HepG2 (cell line): ENCODE results near the gene MARCHF9. TPM values are rescaled to one million over a fixed set of nuclear protein-coding genes. Genes with fewer than 3 reads are reported as not detected.

ENCODE experiments used
- CAMTA2 ChIP-seq: sonication (generic); formaldehyde crosslinking; IDR thresholded peaks from 2 replicates; pipeline ENCODE4 v1.4.0; 2020; ENCODE audit warnings: mild to moderate bottlenecking, missing genetic modification reagents, borderline replicate concordance
- CEBPG ChIP-seq: IDR thresholded peaks from 2 replicates; pipeline ENCODE4 v1.6.1; 2016
- FOXO1 ChIP-seq: sonication (generic); formaldehyde crosslinking; IDR thresholded peaks from 2 replicates; pipeline ENCODE4 v1.4.0; 2020; ENCODE audit warnings: missing genetic modification reagents
- GPN1 ChIP-seq: sonication (generic); formaldehyde crosslinking; IDR thresholded peaks from 2 replicates; pipeline ENCODE4 v1.5.1; 2020; ENCODE audit warnings: missing genetic modification reagents, borderline replicate concordance
- MEIS2 ChIP-seq: sonication (generic); formaldehyde crosslinking; IDR thresholded peaks from 2 replicates; pipeline ENCODE4 v1.9.0; 2021; ENCODE audit warnings: mild to moderate bottlenecking, missing genetic modification reagents
- MIXL1 ChIP-seq: IDR thresholded peaks from 2 replicates; pipeline ENCODE4 v1.6.1; 2016
- MLX ChIP-seq: IDR thresholded peaks from 2 replicates; pipeline ENCODE4 v1.6.1; 2016
- NBN ChIP-seq: fragments of 450-650 bp; conservative IDR thresholded peaks from 2 replicates; pipeline ENCODE4 v1.6.1; 2017
- RNF219 ChIP-seq: sonication (generic); formaldehyde crosslinking; IDR thresholded peaks from 2 replicates; pipeline ENCODE4 v1.5.0; 2020; ENCODE audit warnings: mild to moderate bottlenecking, missing genetic modification reagents
- TFE3 ChIP-seq: IDR thresholded peaks from 2 replicates; pipeline ENCODE4 v1.6.1; 2016
- XBP1 ChIP-seq: sonication (generic); formaldehyde crosslinking; IDR thresholded peaks from 2 replicates; pipeline ENCODE4 v1.5.0; 2020; ENCODE audit warnings: missing genetic modification reagents
- ZBTB25 ChIP-seq: IDR thresholded peaks from 2 replicates; pipeline ENCODE4 v1.6.1; 2018; ENCODE audit warnings: missing genetic modification reagents
- ZBTB39 ChIP-seq: sonication (generic); formaldehyde crosslinking; IDR thresholded peaks from 2 replicates; pipeline ENCODE4 v1.5.0; 2020; ENCODE audit warnings: missing genetic modification reagents
- ZEB1 ChIP-seq: IDR thresholded peaks from 2 replicates; pipeline ENCODE4 v1.6.1; 2012; ENCODE audit warnings: mild to moderate bottlenecking, low read depth, inconsistent platforms; ENCODE audit not compliant: insufficient replicate concordance
- ZNF143 ChIP-seq: sonication (generic); formaldehyde crosslinking; IDR thresholded peaks from 2 replicates; pipeline ENCODE4 v1.4.0; 2020; ENCODE audit warnings: missing genetic modification reagents
- ZNF33A ChIP-seq: sonication (generic); formaldehyde crosslinking; IDR thresholded peaks from 2 replicates; pipeline ENCODE4 v1.5.1; 2020; ENCODE audit warnings: missing genetic modification reagents, mild to moderate bottlenecking, moderate library complexity, borderline replicate concordance
- ZNF614 ChIP-seq: IDR thresholded peaks from 2 replicates; pipeline ENCODE4 v1.6.1; 2018; ENCODE audit warnings: missing biosample characterization, missing genetic modification reagents, inconsistent platforms, borderline replicate concordance
- ZNF75D ChIP-seq: sonication (generic); formaldehyde crosslinking; IDR thresholded peaks from 2 replicates; pipeline ENCODE4 v1.8.1; 2023; ENCODE audit warnings: missing genetic modification reagents, mild to moderate bottlenecking, borderline replicate concordance
- ZNF800 ChIP-seq: sonication (generic); formaldehyde crosslinking; IDR thresholded peaks from 2 replicates; pipeline ENCODE4 v1.4.0; 2020; ENCODE audit warnings: missing genetic modification reagents
- polyA plus RNA-seq, 8 experiments: library from polyadenylated mRNA; depleted of rRNA in 3 of 8; stranded (reverse) in 7 of 8; unstranded in 1 of 8; fragments of >200 nt; fragmentation: Illumina TruSeq in 4 of 8; extraction: Trizol in 4 of 8; gene quantifications; 2 replicates each; pipeline versions ENCODE4 v1.2.1 to v1.2.3, GENCODE V29; 2011 to 2016; ENCODE audit warnings: low read depth in 4 of 8, missing spikeins in 1 of 8, mixed read lengths in 1 of 8; ENCODE audit not compliant: insufficient read depth in 1 of 8
- total RNA-seq, 5 experiments: library from RNA; depleted of rRNA; stranded (reverse); fragments of >200 nt; fragmentation: Illumina TruSeq; extraction: Trizol; gene quantifications; 2 replicates each; pipeline ENCODE4 v1.2.3, GENCODE V29; 2016; ENCODE audit warnings: low read depth in 1 of 5

Gene MARCHF9
- total and polyA plus RNA-seq, 2 of the 13 experiments (the other 11 are each of a cell fraction or from before 2014, with no cell fraction given) = 5.7 to 9.6 TPM

- TF ChIP-seq CEBPG (CRISPR knock-in tag) (no peak), MLX (no peak), ZEB1 (no peak), GPN1 (CRISPR knock-in tag) (no peak), FOXO1 (CRISPR knock-in tag) (0 out of 2 replicates have a peak, but pooled peaks have one; percentile 32), NBN (no peak), XBP1 (CRISPR knock-in tag) (no peak), CAMTA2 (CRISPR knock-in tag) (no peak), ZNF75D (CRISPR knock-in tag) (no peak), ZNF33A (CRISPR knock-in tag) (no peak), MIXL1 (CRISPR knock-in tag) (peak; percentile 25; the same call in 1 of the 2 replicates), MEIS2 (CRISPR knock-in tag) (no peak), ZNF143 (CRISPR knock-in tag) (no peak), ZBTB39 (no peak), TFE3 (CRISPR knock-in tag) (no peak), ZNF800 (CRISPR knock-in tag) (peak; percentile 43; the same call in 1 of the 2 replicates), RNF219 (CRISPR knock-in tag) (no peak), ZBTB25 (CRISPR knock-in tag) (peak; percentile 21; the same call in 1 of the 2 replicates), ZNF614 (CRISPR knock-in tag) (0 out of 2 replicates have a peak, but pooled peaks have one; percentile 19)
Observed at GRCh38 chr12:57755454-57756372, 810 bp downstream of the MARCHF9 start (continued).
